PC-3 (cell line): ENCODE results near the gene CRY1. TPM values are rescaled to one million over a fixed set of nuclear protein-coding genes. Genes with fewer than 3 reads are reported as not detected.

Experiments
- ATAC-seq: fragments of 200-7000 bp; cut with Tn5 transposase; 2 replicates; pipeline ENCODE4 v1.9.1; 2020; ENCODE audit warnings: mild to moderate bottlenecking, moderate library complexity
- BruUV-seq: library from RNA; stranded (reverse); fragments of 400-500 nt; replicated peaks from 2 replicates; lab custom pipeline; 2021; lab: Mats Ljungman, UMichigan
- CTCF ChIA-PET: fragments of 300-600 bp; sonication (Branson Sonifier 250); formaldehyde crosslinking; loops from one replicate; lab custom pipeline; 2022; ENCODE audit warnings: antibody characterized with exemption; lab: Charles Lee
- POLR2A ChIA-PET: fragments of 300-600 bp; sonication (Branson Sonifier 250); formaldehyde crosslinking; loops from one replicate; lab custom pipeline; 2022; ENCODE audit warnings: antibody characterized with exemption; ENCODE audit not compliant: unreplicated experiment; lab: Charles Lee
- DNase-seq: peaks from one replicate; pipeline ENCODE4 v3.0.0-alpha.2; 2015
- H2AFZ ChIP-seq: fragments of 300-600 bp; sonication (generic); 2 replicates; pipeline ENCODE4 v1.6.0; 2016; ENCODE audit warnings: antibody characterized with exemption, low read length
- H3F3A ChIP-seq: fragments of 300-600 bp; sonication (generic); one replicate; pipeline ENCODE4 v1.6.0; 2017; ENCODE audit warnings: antibody characterized with exemption, low read length, control low read depth, mild to moderate bottlenecking; ENCODE audit not compliant: unreplicated experiment
- H3K27ac ChIP-seq: fragments of 300-600 bp; sonication (generic); 2 replicates; pipeline ENCODE4 v1.5.1; 2016; ENCODE audit warnings: mild to moderate bottlenecking, low read length
- H3K27me3 ChIP-seq: fragments of 300-600 bp; sonication (generic); 2 replicates; pipeline ENCODE4 v1.6.1; 2016; ENCODE audit warnings: low read length, mixed read lengths
- H3K36me3 ChIP-seq: fragments of 300-600 bp; sonication (generic); 2 replicates; pipeline ENCODE4 v1.6.1; 2016; ENCODE audit warnings: low read depth, mixed run types, low read length, mixed read lengths
- H3K4me1 ChIP-seq: fragments of 300-600 bp; sonication (generic); 2 replicates; pipeline ENCODE4 v1.5.1; 2016; ENCODE audit warnings: low read length; ENCODE audit not compliant: insufficient read depth
- H3K4me2 ChIP-seq: fragments of 300-600 bp; sonication (generic); 2 replicates; pipeline ENCODE4 v1.6.0; 2016; ENCODE audit warnings: low read length
- H3K4me3 ChIP-seq: fragments of 300-600 bp; sonication (generic); 2 replicates; pipeline ENCODE4 v1.5.1; 2016; ENCODE audit warnings: mild to moderate bottlenecking, low read length, mixed read lengths
- H3K79me2 ChIP-seq: fragments of 300-600 bp; sonication (generic); 2 replicates; pipeline ENCODE4 v1.6.1; 2017; ENCODE audit warnings: low read length, mixed read lengths
- H3K9ac ChIP-seq: fragments of 300-600 bp; sonication (generic); 2 replicates; pipeline ENCODE4 v1.6.0; 2016; ENCODE audit warnings: mild to moderate bottlenecking, low read length
- H3K9me2 ChIP-seq: fragments of 300-600 bp; sonication (generic); replicated peaks from 2 replicates; pipeline ENCODE4 v1.6.1; 2016; ENCODE audit warnings: mixed run types, low read length, mixed read lengths
- H3K9me3 ChIP-seq: fragments of 300-600 bp; sonication (generic); 2 replicates; pipeline ENCODE4 v1.6.1; 2016; ENCODE audit warnings: low read length, mixed read lengths
- H4K20me1 ChIP-seq: fragments of 300-600 bp; sonication (generic); 2 replicates; pipeline ENCODE4 v1.6.1; 2016; ENCODE audit warnings: low read length, mixed read lengths
- CTCF ChIP-seq: fragments of 300-600 bp; sonication (generic); conservative IDR thresholded peaks from 2 replicates; pipeline ENCODE4 v1.5.1; 2017; ENCODE audit warnings: antibody characterized with exemption, low read depth, mild to moderate bottlenecking, low read length
- EZH2 ChIP-seq: fragments of 300-600 bp; sonication (generic); IDR thresholded peaks from one replicate; pipeline ENCODE4 v1.6.1; 2017; ENCODE audit warnings: antibody characterized with exemption, mild to moderate bottlenecking, low read length; ENCODE audit not compliant: unreplicated experiment
- EZH2phosphoT487 ChIP-seq: fragments of 300-600 bp; sonication (generic); IDR thresholded peaks from 2 replicates; pipeline ENCODE4 v1.6.1; 2018; ENCODE audit warnings: mild to moderate bottlenecking, antibody characterized with exemption, low read length, borderline replicate concordance
- intact Hi-C: fragments of 100-400 bp; cut with micrococcal nuclease; formaldehyde crosslinking; loops from 2 replicates; pipeline ENCODE4 v1.9.0; 2023
- total RNA-seq: library from RNA; depleted of rRNA; stranded (reverse); fragments of >200 nt; gene quantifications from 2 replicates; pipeline ENCODE4 v1.2.3, GENCODE V29; 2014

Gene CRY1
- total RNA-seq, 1 experiment from 2014 or later = 32.0 TPM

DNA sequence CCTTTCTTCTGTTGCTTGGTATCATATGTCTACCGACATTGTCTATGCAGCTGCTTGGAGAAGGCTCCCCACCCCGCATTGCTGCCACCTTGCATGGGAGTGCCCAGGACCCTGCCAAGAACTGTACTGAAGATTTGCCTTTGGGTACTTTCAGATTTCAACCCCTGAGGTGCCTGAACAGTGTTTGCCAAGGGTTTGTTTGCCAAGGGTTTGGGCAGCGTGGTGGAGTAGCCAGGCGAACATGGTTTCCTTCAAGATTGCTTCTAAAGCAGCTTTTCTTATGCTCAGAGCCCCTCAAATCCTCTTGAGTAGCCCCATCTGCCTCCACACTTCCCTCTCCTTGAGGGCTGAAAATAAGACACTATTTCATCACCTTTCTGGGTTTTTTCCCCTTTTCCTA is 25.3 kb upstream of the CRY1 start:
- intact Hi-C loops = no loop called here
- DNase-seq = no peak
- ATAC-seq = no peak
- H3K79me2 ChIP-seq = no peaks in the 10 kb centered on the region
- no peak overlapping the region for H3K4me3 ChIP-seq
- no TSS peak for BruUV-seq
- no peak overlapping the region for H3K4me2 ChIP-seq
- no peaks in the 10 kb centered on the region for H4K20me1 ChIP-seq
- H3K9ac ChIP-seq = no peak overlapping the region
- no peaks in the 10 kb centered on the region for H3K36me3 ChIP-seq
- CTCF ChIA-PET = no interaction called here
- no peak overlapping the region for H2AFZ ChIP-seq
- POLR2A ChIA-PET = no interaction called here
- H3K9me3 ChIP-seq = no peaks in the 10 kb centered on the region
- no peaks in the 10 kb centered on the region for H3K4me1 ChIP-seq
- no peak overlapping the region for H3K27ac ChIP-seq
- no peak for TF ChIP-seq CTCF
- H3F3A ChIP-seq = no peaks in the 10 kb centered on the region
- H3K27me3 ChIP-seq = peaks cover 49% of the 10 kb centered on the region
- no peaks in the 10 kb centered on the region for H3K9me2 ChIP-seq

GRCh38 chr12:107115119-107115518 is 21.8 kb upstream of the CRY1 start:
- ATAC-seq (no peak), DNase-seq (no peak)
- no peak overlapping the region for H3K9ac ChIP-seq
- no peak overlapping the region for H2AFZ ChIP-seq
- H3K4me1 ChIP-seq = no peaks in the 10 kb centered on the region
- no peaks in the 10 kb centered on the region for H3K36me3 ChIP-seq
- BruUV-seq = no TSS peak
- peaks cover 43% of the 10 kb centered on the region for H3K27me3 ChIP-seq
- no peak for TF ChIP-seq CTCF
- no peak for TF ChIP-seq EZH2
- TF ChIP-seq EZH2phosphoT487 = no peak
- CTCF ChIA-PET = no interaction called here
- H3K4me3 ChIP-seq = no peak overlapping the region
- no peaks in the 10 kb centered on the region for H3K9me3 ChIP-seq
- intact Hi-C loops = no loop called here
- H3K4me2 ChIP-seq = no peak overlapping the region
- H3K27ac ChIP-seq = no peak overlapping the region
- no peaks in the 10 kb centered on the region for H4K20me1 ChIP-seq
- POLR2A ChIA-PET = interaction anchor here (0.5 kb wide), 1 partner anchor 22 kb away, joined by 4 read pairs; the partner anchor contains the start of gene CRY1
- no peaks in the 10 kb centered on the region for H3K79me2 ChIP-seq
- no peaks in the 10 kb centered on the region for H3F3A ChIP-seq
- no peaks in the 10 kb centered on the region for H3K9me2 ChIP-seq

GRCh38 chr12:107111314-107111713 is 18.0 kb upstream of the CRY1 start:
- no peak for TF ChIP-seq EZH2
- Histone ChIP-seq H3K9me2 (no peaks in the 10 kb centered on the region), H3F3A (no peaks in the 10 kb centered on the region), H3K9me3 (no peaks in the 10 kb centered on the region), H4K20me1 (no peaks in the 10 kb centered on the region), H2AFZ (no peak overlapping the region), H3K9ac (no peak overlapping the region), H3K27ac (no peak overlapping the region), H3K27me3 (peaks cover 18% of the 10 kb centered on the region), H3K36me3 (no peaks in the 10 kb centered on the region), H3K4me3 (no peak overlapping the region), H3K79me2 (no peaks in the 10 kb centered on the region), H3K4me2 (no peak overlapping the region), H3K4me1 (no peaks in the 10 kb centered on the region)
- intact Hi-C loops = no loop called here
- CTCF ChIA-PET = no interaction called here
- POLR2A ChIA-PET = no interaction called here
- no TSS peak for BruUV-seq
- ATAC-seq (no peak), DNase-seq (no peak)
